ENCODE measurements around the gene ACOX2. TPM values are rescaled to one million over a fixed set of nuclear protein-coding genes. Genes with fewer than 3 reads are reported as not detected.

ACOX2 gene
- total RNA-seq, 1 experiment from 2014 or later, result 1.1 TPM

DNA sequence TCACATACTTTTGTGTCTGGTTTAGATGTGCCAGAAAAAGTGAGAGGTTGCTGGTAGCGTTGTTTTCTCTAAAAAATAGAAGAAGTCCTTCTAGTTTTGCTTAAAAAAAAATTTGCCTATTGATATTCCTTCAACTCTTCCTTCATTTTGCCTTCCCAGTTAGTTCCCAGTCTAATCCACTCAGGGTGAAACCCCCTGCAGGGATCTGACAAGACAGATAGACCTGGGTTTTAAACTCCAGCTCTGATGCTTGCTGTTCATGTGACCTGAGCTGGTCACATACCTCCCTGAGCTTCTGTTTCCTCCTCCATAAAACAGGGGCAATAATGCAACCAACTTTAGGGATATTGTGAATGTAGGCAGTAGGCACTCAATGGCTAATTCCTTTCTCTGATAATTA lies 63.7 kb downstream of the ACOX2 start:
- H3K27ac Mint-ChIP-seq (ENCODE audit: unreplicated experiment), result no peak overlapping the region
- CTCF ChIA-PET, result interaction anchor here (0.7 kb wide), 1 partner anchor 171 kb away, joined by 5 read pairs; no protein-coding TSS in a partner anchor
- intact Hi-C loops (cut with micrococcal nuclease; ENCODE audit: unreplicated experiment), result no loop called here
- TF ChIP-seq, protein P1, sequence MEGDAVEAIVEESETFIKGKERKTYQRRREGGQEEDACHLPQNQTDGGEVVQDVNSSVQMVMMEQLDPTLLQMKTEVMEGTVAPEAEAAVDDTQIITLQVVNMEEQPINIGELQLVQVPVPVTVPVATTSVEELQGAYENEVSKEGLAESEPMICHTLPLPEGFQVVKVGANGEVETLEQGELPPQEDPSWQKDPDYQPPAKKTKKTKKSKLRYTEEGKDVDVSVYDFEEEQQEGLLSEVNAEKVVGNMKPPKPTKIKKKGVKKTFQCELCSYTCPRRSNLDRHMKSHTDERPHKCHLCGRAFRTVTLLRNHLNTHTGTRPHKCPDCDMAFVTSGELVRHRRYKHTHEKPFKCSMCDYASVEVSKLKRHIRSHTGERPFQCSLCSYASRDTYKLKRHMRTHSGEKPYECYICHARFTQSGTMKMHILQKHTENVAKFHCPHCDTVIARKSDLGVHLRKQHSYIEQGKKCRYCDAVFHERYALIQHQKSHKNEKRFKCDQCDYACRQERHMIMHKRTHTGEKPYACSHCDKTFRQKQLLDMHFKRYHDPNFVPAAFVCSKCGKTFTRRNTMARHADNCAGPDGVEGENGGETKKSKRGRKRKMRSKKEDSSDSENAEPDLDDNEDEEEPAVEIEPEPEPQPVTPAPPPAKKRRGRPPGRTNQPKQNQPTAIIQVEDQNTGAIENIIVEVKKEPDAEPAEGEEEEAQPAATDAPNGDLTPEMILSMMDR (IDR thresholded peaks at IDR 0.05; ENCODE audit: unreplicated experiment), result no peak
- no TSS peak for BruUV-seq (replicated peaks)
- H3K36me3 Mint-ChIP-seq (ENCODE audit: insufficient read depth, unreplicated experiment), result no peaks in the 10 kb centered on the region
- peaks cover 47% of the 10 kb centered on the region for H3K4me1 Mint-ChIP-seq (ENCODE audit: low read depth, unreplicated experiment)
- no peaks in the 10 kb centered on the region for H3K27me3 Mint-ChIP-seq (ENCODE audit: unreplicated experiment)
- no peak for DNase-seq
- no peaks in the 10 kb centered on the region for H3K9me3 Mint-ChIP-seq (ENCODE audit: low read depth, unreplicated experiment)
- H3K4me3 Mint-ChIP-seq (ENCODE audit: low read depth, unreplicated experiment), result no peak overlapping the region

DNA sequence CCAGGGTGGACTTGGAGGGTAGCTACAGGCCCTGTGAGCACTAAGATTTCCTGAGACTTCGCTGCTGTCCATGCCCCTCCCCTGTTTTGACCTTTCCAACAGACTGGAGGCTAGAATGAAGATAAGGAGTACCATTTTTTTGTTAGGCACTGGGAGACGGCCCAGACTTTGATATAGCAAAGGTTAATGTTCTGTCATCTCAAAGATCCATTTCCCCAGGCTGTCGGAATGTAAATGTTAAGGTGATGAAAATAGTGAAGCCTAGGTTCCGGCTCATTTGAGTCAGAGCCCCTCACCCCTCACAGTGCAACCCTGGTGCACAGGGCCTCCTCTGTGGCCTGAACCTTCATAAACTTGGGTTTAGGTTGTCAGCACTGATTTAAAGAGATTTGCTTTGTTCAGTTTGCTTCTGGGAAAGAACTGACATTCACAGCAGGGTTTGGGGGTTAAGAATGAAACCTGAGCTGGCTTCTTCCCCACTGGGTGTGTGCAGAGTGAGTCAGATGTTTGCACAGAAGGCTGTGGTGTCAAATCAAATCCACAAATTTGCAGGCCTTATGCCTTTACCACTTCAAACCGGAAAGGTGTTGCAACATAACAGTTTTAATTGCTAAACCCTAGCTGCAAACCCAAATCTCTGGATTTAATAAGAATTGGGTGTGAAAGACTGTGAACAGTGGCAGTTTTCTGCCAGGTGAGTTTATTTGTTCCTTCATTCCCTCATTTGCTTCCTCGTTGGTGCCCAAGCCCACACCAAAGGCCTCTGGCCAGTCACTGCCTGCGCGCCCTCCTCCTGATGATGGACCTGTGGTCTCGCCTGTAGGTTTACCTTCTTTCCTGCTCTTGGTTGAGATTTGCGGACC lies 65.7 kb downstream of the ACOX2 start:
- TF ChIP-seq, protein P1 (IDR thresholded peaks at IDR 0.05; ENCODE audit: unreplicated experiment), result no peak
- no peaks in the 10 kb centered on the region for H3K36me3 Mint-ChIP-seq (ENCODE audit: insufficient read depth, unreplicated experiment)
- H3K4me3 Mint-ChIP-seq (ENCODE audit: low read depth, unreplicated experiment), result peak overlapping the region; percentile 14
- DNase-seq, result peak; percentile 78
- no peaks in the 10 kb centered on the region for H3K27me3 Mint-ChIP-seq (ENCODE audit: unreplicated experiment)
- no peaks in the 10 kb centered on the region for H3K9me3 Mint-ChIP-seq (ENCODE audit: low read depth, unreplicated experiment)
- CTCF ChIA-PET, result interaction anchor here (0.6 to 2.3 kb wide), 5 partner anchors 10 to 55 kb away, joined by 3 to 7 read pairs (median 3); partner anchors contain the start of gene KCTD6
- no TSS peak for BruUV-seq (replicated peaks)
- peaks cover 47% of the 10 kb centered on the region for H3K4me1 Mint-ChIP-seq (ENCODE audit: low read depth, unreplicated experiment)
- peak overlapping the region; percentile 50 for H3K27ac Mint-ChIP-seq (ENCODE audit: unreplicated experiment)
- intact Hi-C loops (cut with micrococcal nuclease; ENCODE audit: unreplicated experiment), result loop anchor here (2.0 kb wide), 1 partner anchor 20 kb away; no protein-coding TSS in a partner anchor

DNA sequence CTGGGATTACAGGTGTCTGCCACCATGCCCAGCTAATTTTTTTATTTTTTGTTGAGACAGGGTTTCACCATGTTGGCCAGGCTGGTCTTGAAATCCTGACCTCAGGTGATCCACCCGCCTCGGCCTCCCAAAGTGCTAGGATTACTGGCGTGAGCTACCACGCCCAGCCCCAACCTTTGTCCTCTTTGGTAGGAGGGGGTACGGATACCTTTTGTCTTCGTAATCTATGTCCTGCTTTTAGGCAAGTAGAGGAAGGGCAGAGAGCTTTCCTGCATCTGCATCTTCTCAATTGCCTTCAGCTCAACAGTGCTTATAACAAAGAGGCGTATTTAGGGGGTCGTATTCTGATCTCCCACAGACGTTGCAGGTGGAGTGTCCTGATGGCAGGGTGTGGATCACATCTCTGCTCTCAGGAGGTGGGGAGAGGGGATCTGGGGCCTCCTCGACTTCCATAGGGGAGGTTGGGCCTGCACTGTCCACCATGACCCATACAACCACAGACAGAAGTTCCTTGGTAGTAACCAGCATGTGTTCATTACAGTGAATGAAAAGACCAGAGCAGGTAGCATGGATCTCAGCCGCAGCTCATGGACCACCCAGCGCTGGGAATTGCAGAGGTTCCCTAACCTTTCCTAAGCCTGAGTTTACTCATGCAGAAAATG lies 66.5 kb downstream of the ACOX2 start:
- CTCF ChIA-PET, result interaction anchor here (0.6 to 2.3 kb wide), 4 partner anchors 9 to 460 kb away, joined by 3 to 7 read pairs (median 3); partner anchors contain the start of gene KCTD6
- no peaks in the 10 kb centered on the region for H3K27me3 Mint-ChIP-seq (ENCODE audit: unreplicated experiment)
- peak overlapping the region; percentile 14 for H3K4me3 Mint-ChIP-seq (ENCODE audit: low read depth, unreplicated experiment)

DNA sequence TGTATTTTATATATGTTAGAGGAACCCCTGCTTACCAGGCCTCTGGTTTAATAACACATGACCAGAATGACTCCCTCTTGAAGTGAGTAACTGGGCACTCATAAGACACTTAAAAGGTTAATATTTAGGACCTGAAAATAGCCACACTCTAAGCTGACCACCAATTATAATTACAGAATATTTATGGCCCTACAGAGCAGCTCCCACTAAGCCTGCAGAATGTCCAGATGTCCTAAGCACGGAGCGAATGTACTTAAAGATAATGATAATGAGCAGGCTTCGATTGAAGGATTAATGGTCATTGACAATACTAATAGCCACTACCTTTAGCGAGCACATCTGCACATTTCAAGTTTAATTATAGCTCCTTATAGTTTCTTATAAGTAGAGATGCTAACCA lies 67.9 kb downstream of the ACOX2 start:
- no peak for DNase-seq
- intact Hi-C loops (cut with micrococcal nuclease; ENCODE audit: unreplicated experiment), result no loop called here
- H3K27me3 Mint-ChIP-seq (ENCODE audit: unreplicated experiment), result no peaks in the 10 kb centered on the region
- no peak overlapping the region for H3K27ac Mint-ChIP-seq (ENCODE audit: unreplicated experiment)
- peaks cover 32% of the 10 kb centered on the region for H3K4me1 Mint-ChIP-seq (ENCODE audit: low read depth, unreplicated experiment)
- no peaks in the 10 kb centered on the region for H3K36me3 Mint-ChIP-seq (ENCODE audit: insufficient read depth, unreplicated experiment)
- no peak overlapping the region for H3K4me3 Mint-ChIP-seq (ENCODE audit: low read depth, unreplicated experiment)
- CTCF ChIA-PET, result interaction anchor here (0.7 kb wide), 1 partner anchor 282 kb away, joined by 5 read pairs; no protein-coding TSS in a partner anchor
- BruUV-seq (replicated peaks), result no TSS peak
- no peaks in the 10 kb centered on the region for H3K9me3 Mint-ChIP-seq (ENCODE audit: low read depth, unreplicated experiment)
- TF ChIP-seq, protein P1 (IDR thresholded peaks at IDR 0.05; ENCODE audit: unreplicated experiment), result no peak

More for the DNA sequence above, 66.5 kb downstream of the ACOX2 start:
- peaks cover 46% of the 10 kb centered on the region for H3K4me1 Mint-ChIP-seq (ENCODE audit: low read depth, unreplicated experiment)
- H3K9me3 Mint-ChIP-seq (ENCODE audit: low read depth, unreplicated experiment), result no peaks in the 10 kb centered on the region
- DNase-seq, result no peak
- no TSS peak for BruUV-seq (replicated peaks)
- TF ChIP-seq, protein P1 (IDR thresholded peaks at IDR 0.05; ENCODE audit: unreplicated experiment), result no peak
- intact Hi-C loops (cut with micrococcal nuclease; ENCODE audit: unreplicated experiment), result loop anchor here (2.0 kb wide), 1 partner anchor 20 kb away; no protein-coding TSS in a partner anchor
- H3K27ac Mint-ChIP-seq (ENCODE audit: unreplicated experiment), result peak overlapping the region; percentile 50
- H3K36me3 Mint-ChIP-seq (ENCODE audit: insufficient read depth, unreplicated experiment), result no peaks in the 10 kb centered on the region

Data from Calu3 (cell line).